ENCODE data around the gene TPST1.
"Not testable (repeated sequence)": the region's sequence is repeated elsewhere in the genome, so short reads cannot be mapped to it uniquely, and the experiment has no call there.

The TPST1 gene

DNA sequence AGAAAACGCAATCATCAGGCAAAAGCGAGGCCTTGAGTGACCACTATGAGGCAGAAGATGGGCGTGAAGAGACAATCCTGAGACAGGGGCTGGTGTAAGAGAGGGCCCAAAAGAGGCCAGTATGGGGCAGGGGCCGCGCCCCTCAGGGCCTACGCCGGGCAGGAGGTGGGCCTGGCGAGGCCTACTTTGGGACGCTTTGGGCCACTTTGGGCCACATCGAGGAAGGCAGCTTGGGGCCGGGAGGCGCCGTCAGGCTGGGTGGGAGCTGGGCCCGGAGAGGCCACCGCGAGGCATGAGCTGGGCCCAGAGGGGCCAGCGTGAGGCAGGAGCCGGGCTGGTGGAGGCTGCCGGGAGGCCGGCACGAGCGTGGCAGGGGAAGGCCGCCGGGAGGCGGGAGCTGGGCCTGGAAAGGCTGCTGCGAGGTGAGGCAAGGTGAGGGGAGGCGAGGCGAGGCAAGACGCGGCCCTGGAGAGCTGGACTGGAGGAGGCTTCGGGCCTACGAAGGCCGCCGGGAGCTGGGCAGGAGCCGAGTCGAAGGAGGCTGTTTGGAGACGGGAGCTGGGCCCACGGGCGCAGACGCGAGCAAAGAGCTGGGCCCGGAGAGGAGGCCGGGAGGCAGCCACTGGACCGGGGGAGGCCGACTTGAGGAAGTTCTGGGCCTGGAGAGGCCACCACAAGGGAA, 171.3 kb downstream of the TPST1 start:
- TF ChIP-seq ZNF274 (IDR thresholded peaks at IDR 0.05; ENCODE audit: low read depth, low read length): no peak
- H3K4me3 ChIP-seq (ENCODE audit: low read length): no peak overlapping the region

- TF ChIP-seq ZNF274 (IDR thresholded peaks at IDR 0.05; ENCODE audit: low read depth, low read length): no peak
- no peak overlapping the region for H3K4me3 ChIP-seq (ENCODE audit: low read length)
Observed at GRCh38 chr7:66377045-66377444, 171.9 kb downstream of the TPST1 start.

GRCh38 chr7:66377714-66378113, 172.6 kb downstream of the TPST1 start:
- TF ChIP-seq ZNF274 (IDR thresholded peaks at IDR 0.05; ENCODE audit: low read depth, low read length): no peak
- no peak overlapping the region for H3K4me3 ChIP-seq (ENCODE audit: low read length)

- no peak for TF ChIP-seq ZNF274 (IDR thresholded peaks at IDR 0.05; ENCODE audit: low read depth, low read length)
- H3K4me3 ChIP-seq (ENCODE audit: low read length): no peak overlapping the region
Observed at GRCh38 chr7:66379542-66380160, 174.5 kb downstream of the TPST1 start.

DNA sequence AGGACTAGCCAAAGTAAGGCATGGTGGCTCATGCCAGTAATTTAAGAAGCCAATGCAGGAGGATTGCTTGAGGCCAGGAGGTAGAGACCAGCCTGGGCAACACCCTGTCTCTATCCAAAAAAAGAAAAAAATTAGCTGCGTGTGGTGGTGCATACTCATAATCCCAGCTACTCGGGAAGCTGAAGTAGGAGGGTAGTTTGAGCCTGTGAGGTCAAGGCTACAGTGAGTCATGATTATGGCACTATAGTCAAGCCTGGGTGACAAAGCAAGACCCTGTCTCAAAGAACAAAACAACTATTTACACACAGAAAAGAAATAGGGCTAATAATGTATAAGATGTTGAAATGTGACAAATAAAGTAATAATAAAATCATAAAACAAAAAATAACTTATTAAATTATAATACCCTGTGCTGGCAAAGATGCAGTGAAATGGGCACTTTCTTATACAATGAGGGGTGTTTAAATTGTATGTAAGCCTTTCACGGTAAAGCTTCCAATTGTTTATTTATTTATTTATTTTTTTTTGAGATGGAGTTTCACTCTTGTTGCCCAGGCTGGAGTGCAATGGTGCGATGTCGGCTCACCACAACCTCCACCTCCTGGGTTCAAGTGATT, 175.2 kb downstream of the TPST1 start:
- no peak for TF ChIP-seq ZNF274 (IDR thresholded peaks at IDR 0.05; ENCODE audit: low read depth, low read length)
- H3K4me3 ChIP-seq (ENCODE audit: low read length): no peak overlapping the region

DNA sequence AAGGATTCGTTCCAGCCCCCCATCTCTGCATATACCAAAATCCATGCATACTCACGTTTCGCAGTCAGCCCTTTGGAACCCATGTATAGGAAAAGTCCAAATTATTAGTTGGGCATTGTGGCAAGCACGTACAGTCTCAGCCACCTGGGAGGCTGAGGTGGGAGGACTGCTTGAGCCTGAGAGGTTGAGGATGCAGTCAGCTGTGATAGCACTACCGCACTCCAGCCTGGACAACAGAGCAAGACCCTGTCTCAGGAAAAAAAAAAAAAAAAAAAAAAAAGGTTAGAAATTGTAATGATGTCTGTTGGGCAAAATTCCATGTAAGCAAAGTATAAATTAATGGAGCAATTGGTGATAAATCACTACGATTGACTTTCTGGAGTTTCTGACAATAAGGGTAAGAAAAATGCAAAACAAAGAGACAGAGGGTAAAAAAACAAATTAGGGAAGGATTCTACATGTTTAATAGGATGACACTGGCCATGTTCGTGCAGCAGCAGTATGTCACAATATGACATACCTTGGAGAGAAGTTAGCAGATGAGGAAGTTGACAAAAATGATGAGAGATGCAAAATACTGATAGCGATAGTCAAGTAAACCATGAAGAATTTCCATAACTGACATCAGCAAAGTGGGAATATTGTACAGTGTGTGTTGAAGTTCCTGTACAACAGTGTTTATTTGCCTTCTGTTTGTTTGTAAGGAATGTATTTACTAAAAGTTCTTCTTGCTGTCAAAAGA, 177.2 kb downstream of the TPST1 start:
- not testable (repeated sequence) for H3K4me3 ChIP-seq (ENCODE audit: low read length)

DNA sequence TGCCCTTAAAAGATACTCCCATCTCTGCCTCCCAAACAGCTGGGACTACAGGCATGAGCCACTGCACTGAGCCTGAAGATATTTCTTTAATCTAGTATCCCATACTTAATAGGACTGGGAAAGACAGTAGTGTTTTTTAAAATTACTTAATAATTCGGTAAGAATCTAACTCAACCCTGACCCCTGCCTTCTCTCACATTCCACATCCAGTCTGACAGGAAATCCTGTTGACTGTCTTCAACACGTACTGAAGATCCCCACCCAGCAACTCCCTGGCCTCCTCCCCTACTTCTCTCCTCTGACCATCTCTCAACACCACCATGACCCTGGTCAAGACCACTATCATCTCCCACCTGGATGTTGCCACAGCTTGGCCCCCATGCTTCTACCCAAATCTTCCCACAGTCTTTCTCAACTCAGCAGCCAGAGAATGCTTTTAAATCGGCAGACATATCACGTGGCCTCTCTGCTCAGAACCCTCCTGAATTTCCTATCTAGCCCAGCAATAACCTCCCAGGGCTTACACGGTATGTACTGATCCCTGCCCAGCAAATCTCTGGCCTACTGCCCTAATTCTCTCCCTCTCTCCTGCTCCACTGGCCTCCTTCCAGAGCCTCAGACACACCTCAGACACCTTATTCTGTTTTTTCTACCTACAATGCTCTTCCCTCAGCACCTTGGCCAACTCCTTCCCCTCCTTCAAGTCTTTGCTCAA, 180.2 kb downstream of the TPST1 start:
- not testable (repeated sequence) for H3K4me3 ChIP-seq (ENCODE audit: low read length)

GRCh38 chr7:66395128-66395571, 190.0 kb downstream of the TPST1 start:
- not testable (repeated sequence) for H3K4me3 ChIP-seq (ENCODE audit: low read length)

GRCh38 chr7:66396052-66396451, 190.9 kb downstream of the TPST1 start:
- not testable (repeated sequence) for H3K4me3 ChIP-seq (ENCODE audit: low read length)

- H3K4me3 ChIP-seq (ENCODE audit: low read length): not testable (repeated sequence)
Observed at GRCh38 chr7:66398841-66399240, 193.7 kb downstream of the TPST1 start.

DNA sequence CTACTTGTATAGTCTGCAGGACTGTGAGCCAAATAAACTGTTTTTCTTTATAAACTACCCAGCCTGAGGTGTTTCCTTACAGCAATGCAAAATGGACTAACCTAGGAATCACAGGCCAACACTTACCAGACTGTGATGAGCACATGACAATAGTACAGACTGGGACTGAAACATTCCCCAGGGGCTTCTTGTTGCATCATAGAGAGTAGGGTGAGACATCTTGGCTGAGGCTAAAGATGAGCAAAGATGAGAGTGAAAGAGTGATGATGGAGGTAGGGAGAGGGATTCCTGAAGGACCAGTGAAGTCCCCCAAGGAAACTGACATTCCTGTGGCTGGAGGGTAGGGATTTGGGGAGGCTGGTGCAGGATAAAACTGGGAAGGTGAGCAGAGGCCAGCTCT, 194.4 kb downstream of the TPST1 start:
- no peak for TF ChIP-seq ZNF274 (IDR thresholded peaks at IDR 0.05; ENCODE audit: low read depth, low read length)
- no peak overlapping the region for H3K4me3 ChIP-seq (ENCODE audit: low read length)

DNA sequence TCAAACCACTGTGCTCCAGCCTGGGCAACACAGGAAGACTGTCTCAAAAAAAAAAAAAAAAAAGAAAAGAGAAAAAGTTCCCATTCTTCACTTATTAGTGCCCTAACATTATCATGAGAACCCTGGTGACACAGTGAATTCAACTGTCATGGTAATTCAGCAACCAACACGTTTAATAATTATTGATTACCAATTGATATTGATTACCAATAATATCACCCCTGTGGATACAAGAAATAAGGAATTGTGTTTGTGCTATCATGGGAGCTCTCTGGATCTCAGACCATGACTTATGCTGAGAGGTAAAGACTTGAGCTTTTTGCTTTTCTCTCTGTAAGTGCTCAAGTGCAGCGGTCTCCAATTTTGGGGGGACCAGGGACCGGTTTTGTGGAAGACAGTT, 195.3 kb downstream of the TPST1 start:
- H3K4me3 ChIP-seq (ENCODE audit: low read length): no peak overlapping the region
- no peak for TF ChIP-seq ZNF274 (IDR thresholded peaks at IDR 0.05; ENCODE audit: low read depth, low read length)

DNA sequence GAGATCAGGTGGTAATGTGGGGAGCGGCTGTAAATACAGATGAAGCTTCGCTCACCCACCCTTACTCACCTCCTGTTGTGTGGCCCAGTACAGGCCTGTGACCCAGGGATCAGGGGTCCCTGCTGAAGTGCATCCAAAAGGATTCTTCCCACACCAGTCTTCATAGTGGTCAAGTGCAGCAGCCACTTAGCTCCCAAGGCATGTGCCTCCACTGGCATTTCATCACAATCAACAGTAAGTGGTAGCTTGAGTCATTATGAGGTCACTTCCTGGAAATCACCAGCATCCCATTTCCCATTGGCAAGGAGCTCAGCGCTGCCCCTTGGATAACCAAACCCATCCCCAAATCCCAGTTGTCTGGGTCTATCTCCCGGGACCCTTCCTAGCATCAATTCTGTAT, 196.0 kb downstream of the TPST1 start:
- H3K4me3 ChIP-seq (ENCODE audit: low read length): not testable (repeated sequence)

DNA sequence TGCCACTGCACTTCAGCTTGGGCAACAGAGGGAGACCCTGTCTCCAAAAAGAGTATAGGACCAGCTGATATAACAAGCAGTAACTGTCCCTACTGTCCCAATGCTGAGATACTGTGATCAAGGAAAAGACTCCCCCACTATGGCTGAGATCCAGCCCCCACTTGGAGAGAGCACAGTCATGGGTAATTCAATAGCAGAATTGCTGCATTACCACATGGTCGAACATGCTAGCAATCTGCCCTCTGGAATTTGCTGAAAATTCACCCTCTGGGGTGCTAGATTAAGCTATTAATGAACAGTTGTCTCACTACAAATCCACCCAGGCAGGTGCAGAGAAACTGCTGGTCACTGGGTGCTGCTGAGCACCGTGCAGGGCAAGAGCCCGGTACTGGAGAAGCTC, 196.8 kb downstream of the TPST1 start:
- not testable (repeated sequence) for H3K4me3 ChIP-seq (ENCODE audit: low read length)

- TF ChIP-seq ZNF274 (IDR thresholded peaks at IDR 0.05; ENCODE audit: low read depth, low read length): no peak
- no peak overlapping the region for H3K4me3 ChIP-seq (ENCODE audit: low read length)
Observed at GRCh38 chr7:66403564-66403963, 198.4 kb downstream of the TPST1 start.
